SU-DHL-6 (cell line): Measurements from ENCODE around the gene CDKAL1.

Experiments
- EZH2phosphoT487 ChIP-seq: fragments of 200-600 bp; sonication (generic), shearing (Covaris generic); conservative IDR thresholded peaks from 2 replicates; pipeline ENCODE4 v1.6.1; 2018; ENCODE audit warnings: mild to moderate bottlenecking, antibody characterized with exemption, low read length, moderate library complexity, mixed read lengths
- TF ChIP-seq, protein P1 (sequence below): fragments of 200-600 bp; sonication (generic); IDR thresholded peaks from one replicate; pipeline ENCODE4 v1.5.1; 2017; ENCODE audit warnings: antibody characterized with exemption, mild to moderate bottlenecking, low read length, moderate library complexity; ENCODE audit not compliant: insufficient read depth, poor library complexity, severe bottlenecking

DNA sequence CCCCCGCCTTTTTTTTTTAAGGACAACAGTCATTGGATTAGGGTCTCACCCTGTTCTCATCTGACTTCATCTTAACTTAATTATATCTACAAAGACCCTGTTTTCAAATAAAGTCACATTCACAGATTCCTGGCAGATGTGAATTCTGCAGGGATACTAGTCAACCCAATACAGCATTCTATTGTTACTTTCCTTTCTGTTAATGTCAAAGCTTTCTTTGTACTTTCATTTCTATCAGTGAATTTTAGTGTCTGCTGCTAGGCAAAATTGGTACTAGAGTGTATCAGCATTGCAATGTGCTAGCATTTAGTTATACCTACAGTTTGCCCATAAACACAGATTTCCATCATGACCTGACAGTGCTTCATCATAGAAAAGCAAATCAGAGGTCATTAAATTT, 281.9 kb downstream of the CDKAL1 start:
- TF ChIP-seq, protein P1, sequence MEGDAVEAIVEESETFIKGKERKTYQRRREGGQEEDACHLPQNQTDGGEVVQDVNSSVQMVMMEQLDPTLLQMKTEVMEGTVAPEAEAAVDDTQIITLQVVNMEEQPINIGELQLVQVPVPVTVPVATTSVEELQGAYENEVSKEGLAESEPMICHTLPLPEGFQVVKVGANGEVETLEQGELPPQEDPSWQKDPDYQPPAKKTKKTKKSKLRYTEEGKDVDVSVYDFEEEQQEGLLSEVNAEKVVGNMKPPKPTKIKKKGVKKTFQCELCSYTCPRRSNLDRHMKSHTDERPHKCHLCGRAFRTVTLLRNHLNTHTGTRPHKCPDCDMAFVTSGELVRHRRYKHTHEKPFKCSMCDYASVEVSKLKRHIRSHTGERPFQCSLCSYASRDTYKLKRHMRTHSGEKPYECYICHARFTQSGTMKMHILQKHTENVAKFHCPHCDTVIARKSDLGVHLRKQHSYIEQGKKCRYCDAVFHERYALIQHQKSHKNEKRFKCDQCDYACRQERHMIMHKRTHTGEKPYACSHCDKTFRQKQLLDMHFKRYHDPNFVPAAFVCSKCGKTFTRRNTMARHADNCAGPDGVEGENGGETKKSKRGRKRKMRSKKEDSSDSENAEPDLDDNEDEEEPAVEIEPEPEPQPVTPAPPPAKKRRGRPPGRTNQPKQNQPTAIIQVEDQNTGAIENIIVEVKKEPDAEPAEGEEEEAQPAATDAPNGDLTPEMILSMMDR: no peak
- TF ChIP-seq EZH2phosphoT487: no peak
